PC-3 (cell line): ENCODE results near the gene PCDH10.

Source experiments
- CTCF ChIP-seq: fragments of 300-600 bp; sonication (generic); conservative IDR thresholded peaks from 2 replicates; pipeline ENCODE4 v1.5.1; 2017; ENCODE audit warnings: antibody characterized with exemption, low read depth, mild to moderate bottlenecking, low read length
- EZH2 ChIP-seq: fragments of 300-600 bp; sonication (generic); IDR thresholded peaks from one replicate; pipeline ENCODE4 v1.6.1; 2017; ENCODE audit warnings: antibody characterized with exemption, mild to moderate bottlenecking, low read length; ENCODE audit not compliant: unreplicated experiment

- TF ChIP-seq CTCF (no peak), EZH2 (no peak)
Measured at GRCh38 chr4:133131829-133132460, 17.1 kb upstream of the PCDH10 start.
